ENCODE data around the gene FADS3. TPM values are rescaled to one million over a fixed set of nuclear protein-coding genes. Genes with fewer than 3 reads are reported as not detected.

Gene FADS3
- total and polyA plus RNA-seq, 2 of the 13 experiments (the other 11 are each of a cell fraction or from before 2014, with no cell fraction given): 13.4 to 23.2 TPM

DNA sequence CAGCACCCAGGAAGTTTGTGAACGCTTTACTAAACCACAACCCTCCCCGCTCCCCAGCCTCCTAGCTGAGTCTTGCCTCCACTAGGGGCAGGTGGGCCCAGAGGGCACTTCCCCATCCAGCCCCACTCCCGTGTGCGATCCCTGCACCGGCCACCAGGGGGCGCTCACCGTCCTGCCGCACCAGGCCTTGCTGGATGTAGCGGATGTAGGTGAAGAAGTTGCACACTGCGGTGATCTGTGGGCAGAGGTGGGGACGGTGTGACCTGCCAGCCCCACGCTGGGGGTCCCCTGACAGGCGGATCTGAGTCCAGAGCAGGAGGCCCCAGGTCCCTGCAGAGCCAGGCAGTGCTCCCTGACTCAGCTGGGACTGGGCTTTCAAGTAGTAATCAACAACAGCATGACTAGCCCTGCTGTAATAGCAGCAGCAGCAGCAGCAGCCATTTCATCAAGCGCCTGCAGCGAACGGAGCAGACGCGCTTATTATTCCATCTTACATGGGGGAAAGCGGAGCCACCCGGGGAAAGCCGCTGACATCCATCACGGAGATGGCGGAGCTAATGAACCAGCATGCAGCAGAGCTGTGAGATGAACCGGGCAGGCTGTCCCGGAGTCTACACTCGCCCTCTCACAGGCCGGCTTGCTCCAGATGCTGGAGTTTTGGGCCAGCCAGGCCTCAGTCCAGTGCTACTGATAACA is 7.9 kb upstream of the FADS3 start (continued):
- TF ChIP-seq SOX6 (IDR thresholded peaks at IDR 0.05): no peak
- TF ChIP-seq SOX6 (CRISPR knock-in tag; IDR thresholded peaks at IDR 0.05): peak; percentile 15; the same call in 1 of the 2 replicates
- TF ChIP-seq BHLHE40 (IDR thresholded peaks at IDR 0.05; ENCODE audit: low read length): 0 out of 2 replicates have a peak, but pooled peaks have one; percentile 8
- TF ChIP-seq ZSCAN20 (CRISPR knock-in tag; IDR thresholded peaks at IDR 0.05; ENCODE audit: borderline replicate concordance): no peak
- TF ChIP-seq MZF1 (CRISPR knock-in tag; IDR thresholded peaks at IDR 0.05; ENCODE audit: borderline replicate concordance): no peak
- TF ChIP-seq TBX3 (IDR thresholded peaks at IDR 0.05; ENCODE audit: borderline replicate concordance): no peak
- no peak for TF ChIP-seq ZNF737 (CRISPR knock-in tag; IDR thresholded peaks at IDR 0.05; ENCODE audit: borderline replicate concordance)
- TF ChIP-seq, protein P1, sequence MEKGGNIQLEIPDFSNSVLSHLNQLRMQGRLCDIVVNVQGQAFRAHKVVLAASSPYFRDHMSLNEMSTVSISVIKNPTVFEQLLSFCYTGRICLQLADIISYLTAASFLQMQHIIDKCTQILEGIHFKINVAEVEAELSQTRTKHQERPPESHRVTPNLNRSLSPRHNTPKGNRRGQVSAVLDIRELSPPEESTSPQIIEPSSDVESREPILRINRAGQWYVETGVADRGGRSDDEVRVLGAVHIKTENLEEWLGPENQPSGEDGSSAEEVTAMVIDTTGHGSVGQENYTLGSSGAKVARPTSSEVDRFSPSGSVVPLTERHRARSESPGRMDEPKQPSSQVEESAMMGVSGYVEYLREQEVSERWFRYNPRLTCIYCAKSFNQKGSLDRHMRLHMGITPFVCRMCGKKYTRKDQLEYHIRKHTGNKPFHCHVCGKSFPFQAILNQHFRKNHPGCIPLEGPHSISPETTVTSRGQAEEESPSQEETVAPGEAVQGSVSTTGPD (CRISPR knock-in tag; IDR thresholded peaks at IDR 0.05): no peak
- no peak for TF ChIP-seq KLF9 (CRISPR knock-in tag; IDR thresholded peaks at IDR 0.05; ENCODE audit: low read depth)
- peak; percentile 47; the same call in 1 of the 2 replicates for TF ChIP-seq BCL6 (CRISPR knock-in tag; IDR thresholded peaks at IDR 0.05)
- 0 out of 2 replicates have a peak, but pooled peaks have one; percentile 46 for TF ChIP-seq PCBP1 (IDR thresholded peaks at IDR 0.05; ENCODE audit: borderline replicate concordance, low read depth, low read length)
- TF ChIP-seq ZNF460 (CRISPR knock-in tag; IDR thresholded peaks at IDR 0.05; ENCODE audit: borderline replicate concordance): no peak
- no peak for TF ChIP-seq MTF1 (CRISPR knock-in tag; IDR thresholded peaks at IDR 0.05)
- TF ChIP-seq, protein P2, sequence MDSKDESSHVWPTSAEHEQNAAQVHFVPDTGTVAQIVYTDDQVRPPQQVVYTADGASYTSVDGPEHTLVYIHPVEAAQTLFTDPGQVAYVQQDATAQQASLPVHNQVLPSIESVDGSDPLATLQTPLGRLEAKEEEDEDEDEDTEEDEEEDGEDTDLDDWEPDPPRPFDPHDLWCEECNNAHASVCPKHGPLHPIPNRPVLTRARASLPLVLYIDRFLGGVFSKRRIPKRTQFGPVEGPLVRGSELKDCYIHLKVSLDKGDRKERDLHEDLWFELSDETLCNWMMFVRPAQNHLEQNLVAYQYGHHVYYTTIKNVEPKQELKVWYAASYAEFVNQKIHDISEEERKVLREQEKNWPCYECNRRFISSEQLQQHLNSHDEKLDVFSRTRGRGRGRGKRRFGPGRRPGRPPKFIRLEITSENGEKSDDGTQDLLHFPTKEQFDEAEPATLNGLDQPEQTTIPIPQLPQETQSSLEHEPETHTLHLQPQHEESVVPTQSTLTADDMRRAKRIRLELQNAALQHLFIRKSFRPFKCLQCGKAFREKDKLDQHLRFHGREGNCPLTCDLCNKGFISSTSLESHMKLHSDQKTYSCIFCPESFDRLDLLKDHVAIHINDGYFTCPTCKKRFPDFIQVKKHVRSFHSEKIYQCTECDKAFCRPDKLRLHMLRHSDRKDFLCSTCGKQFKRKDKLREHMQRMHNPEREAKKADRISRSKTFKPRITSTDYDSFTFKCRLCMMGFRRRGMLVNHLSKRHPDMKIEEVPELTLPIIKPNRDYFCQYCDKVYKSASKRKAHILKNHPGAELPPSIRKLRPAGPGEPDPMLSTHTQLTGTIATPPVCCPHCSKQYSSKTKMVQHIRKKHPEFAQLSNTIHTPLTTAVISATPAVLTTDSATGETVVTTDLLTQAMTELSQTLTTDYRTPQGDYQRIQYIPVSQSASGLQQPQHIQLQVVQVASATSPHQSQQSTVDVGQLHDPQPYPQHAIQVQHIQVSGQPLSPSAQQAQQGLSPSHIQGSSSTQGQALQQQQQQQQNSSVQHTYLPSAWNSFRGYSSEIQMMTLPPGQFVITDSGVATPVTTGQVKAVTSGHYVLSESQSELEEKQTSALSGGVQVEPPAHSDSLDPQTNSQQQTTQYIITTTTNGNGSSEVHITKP (CRISPR knock-in tag; IDR thresholded peaks at IDR 0.05; ENCODE audit: low read depth): no peak
- no peak for TF ChIP-seq CREB1 (IDR thresholded peaks at IDR 0.05)
- no peak for TF ChIP-seq CREB1 (CRISPR knock-in tag; IDR thresholded peaks at IDR 0.05)
- no peak for TF ChIP-seq HNRNPH1 (optimal IDR thresholded peaks at IDR 0.05; ENCODE audit: low read depth, low read length)
- TF ChIP-seq MAF1 (CRISPR knock-in tag; IDR thresholded peaks at IDR 0.05; ENCODE audit: borderline replicate concordance): no peak
- TF ChIP-seq RARG (CRISPR knock-in tag; IDR thresholded peaks at IDR 0.05; ENCODE audit: low read depth): no peak
- TF ChIP-seq ZNF788 (CRISPR knock-in tag; IDR thresholded peaks at IDR 0.05; ENCODE audit: borderline replicate concordance): no peak
- no peak for TF ChIP-seq FOSL1 (CRISPR knock-in tag; IDR thresholded peaks at IDR 0.05; ENCODE audit: borderline replicate concordance)
- no peak for TF ChIP-seq DNMT3B (CRISPR knock-in tag; conservative IDR thresholded peaks at IDR 0.05)
- no peak for TF ChIP-seq ZSCAN29 (CRISPR knock-in tag; conservative IDR thresholded peaks at IDR 0.05)
- TF ChIP-seq ZFP36L1 (CRISPR knock-in tag; IDR thresholded peaks at IDR 0.05): no peak
- TF ChIP-seq AGO1 (IDR thresholded peaks at IDR 0.05; ENCODE audit: low read depth, low read length, poor library complexity, severe bottlenecking): no peak
- TF ChIP-seq SRSF9 (IDR thresholded peaks at IDR 0.05; ENCODE audit: borderline replicate concordance, insufficient read depth, low read depth, low read length, poor library complexity, severe bottlenecking): no peak
- TF ChIP-seq ZNF33A (CRISPR knock-in tag; IDR thresholded peaks at IDR 0.05; ENCODE audit: borderline replicate concordance): no peak
